Neuronal stem cell (in vitro differentiated cells): ENCODE data around the gene KEAP1.

Experiments used
- DNase-seq: peaks from one replicate; pipeline ENCODE4 v3.0.0-alpha.2; 2013; ENCODE audit warnings: low spot score
- H2AFZ ChIP-seq: one replicate; pipeline ENCODE4 v1.6.1; 2013; ENCODE audit warnings: mild to moderate bottlenecking, low read length, inconsistent platforms
- H2AK5ac ChIP-seq: 2 replicates; pipeline ENCODE4 v1.6.1; 2013; ENCODE audit warnings: low read depth, mild to moderate bottlenecking, inconsistent platforms, low read length, moderate library complexity, mixed read lengths
- H2BK120ac ChIP-seq: 2 replicates; pipeline ENCODE4 v1.6.1; 2013; ENCODE audit warnings: low read depth, mild to moderate bottlenecking, inconsistent platforms, low read length, moderate library complexity, mixed read lengths
- H2BK12ac ChIP-seq: one replicate; pipeline ENCODE4 v1.6.1; 2013; ENCODE audit warnings: low read length, inconsistent platforms
- H2BK15ac ChIP-seq: 2 replicates; pipeline ENCODE4 v1.6.1; 2013; ENCODE audit warnings: mild to moderate bottlenecking, low read length, inconsistent platforms, mixed read lengths
- H2BK5ac ChIP-seq: one replicate; pipeline ENCODE4 v1.6.1; 2013; ENCODE audit warnings: inconsistent platforms, mild to moderate bottlenecking, low read length, moderate library complexity
- H3K14ac ChIP-seq: one replicate; pipeline ENCODE4 v1.6.1; 2013; ENCODE audit warnings: low read length, inconsistent platforms
- H3K18ac ChIP-seq: 2 replicates; pipeline ENCODE4 v1.6.1; 2013; ENCODE audit warnings: low read length, inconsistent platforms
- H3K23ac ChIP-seq: 2 replicates; pipeline ENCODE4 v1.6.1; 2013; ENCODE audit warnings: low read depth, mild to moderate bottlenecking, mixed read lengths, low read length, inconsistent platforms; ENCODE audit not compliant: poor library complexity
- H3K27ac ChIP-seq: replicated peaks from 3 replicates; pipeline ENCODE4 v1.5.1; 2013; ENCODE audit warnings: low read length, inconsistent platforms
- H3K27me3 ChIP-seq, 3 experiments: 2 replicates each; pipeline ENCODE4 v1.6.1; 2013; ENCODE audit warnings: low read length in 3 of 3, mild to moderate bottlenecking in 2 of 3, inconsistent platforms in 1 of 3, low read depth in 1 of 3, mixed read lengths in 1 of 3, moderate library complexity in 1 of 3; ENCODE audit not compliant: control insufficient read depth in 3 of 3, insufficient read depth in 3 of 3
- H3K36me3 ChIP-seq, 2 donors: replicated peaks in 1 of 2; 2 replicates each; pipeline ENCODE4 v1.6.1; 2013; ENCODE audit warnings: low read length in 2 of 2; ENCODE audit not compliant: control insufficient read depth in 2 of 2, insufficient read depth in 2 of 2
- H3K4ac ChIP-seq: 2 replicates; pipeline ENCODE4 v1.6.1; 2013; ENCODE audit warnings: inconsistent platforms, mild to moderate bottlenecking, low read length, moderate library complexity
- H3K4me1 ChIP-seq, 2 donors: 1 replicate in 1 of 2; 2 replicates in 1 of 2; pipeline ENCODE4 v1.6.1; 2013; ENCODE audit warnings: low read length in 2 of 2, low read depth in 1 of 2; ENCODE audit not compliant: control insufficient read depth in 2 of 2, insufficient read depth in 1 of 2
- H3K4me2 ChIP-seq: one replicate; pipeline ENCODE4 v1.6.1; 2013; ENCODE audit warnings: mild to moderate bottlenecking, low read length, inconsistent platforms; ENCODE audit not compliant: insufficient read depth, poor library complexity, severe bottlenecking
- H3K4me3 ChIP-seq, 2 donors: 2 replicates each; pipeline ENCODE4 v1.5.1; 2013; ENCODE audit warnings: low read length in 2 of 2, mild to moderate bottlenecking in 2 of 2, inconsistent platforms in 1 of 2, moderate library complexity in 1 of 2
- H3K79me1 ChIP-seq: one replicate; pipeline ENCODE4 v1.6.1; 2013; ENCODE audit warnings: low read depth, mild to moderate bottlenecking, inconsistent platforms, low read length, moderate library complexity
- H3K9ac ChIP-seq: one replicate; pipeline ENCODE4 v1.6.1; 2013; ENCODE audit warnings: mild to moderate bottlenecking, low read depth, low read length, inconsistent platforms; ENCODE audit not compliant: poor library complexity
- H3K9me3 ChIP-seq, 2 donors: replicated peaks in 1 of 2; 2 replicates each; pipeline versions ENCODE3 to v1.6.1; 2013; ENCODE audit warnings: low read length in 2 of 2, mild to moderate bottlenecking in 2 of 2, inconsistent platforms in 1 of 2, low read depth in 1 of 2, mixed read lengths in 1 of 2, moderate library complexity in 1 of 2; ENCODE audit not compliant: control insufficient read depth in 2 of 2, insufficient read depth in 1 of 2
- H4K8ac ChIP-seq: one replicate; pipeline ENCODE4 v1.6.1; 2013; ENCODE audit warnings: low read depth, mild to moderate bottlenecking, inconsistent platforms, low read length, moderate library complexity
- H4K91ac ChIP-seq: one replicate; pipeline ENCODE4 v1.6.1; 2013; ENCODE audit warnings: low read length, low read depth, mild to moderate bottlenecking, inconsistent platforms; ENCODE audit not compliant: poor library complexity
- WGBS, 2 donors: extraction: QIAGEN DNeasy Blood & Tissue Kit; methylation state at CpG; one replicate each; pipeline ENCODE4 v1.1.7; 2013; ENCODE audit warnings: missing lambda C conversion rate in 2 of 2, mixed read lengths in 1 of 2; ENCODE audit not compliant: insufficient read length in 2 of 2, insufficient replicate concordance in 1 of 2; ENCODE audit errors: extremely low coverage in 2 of 2; 5-methylcytosine and 5-hydroxymethylcytosine counted together

KEAP1 gene

DNA sequence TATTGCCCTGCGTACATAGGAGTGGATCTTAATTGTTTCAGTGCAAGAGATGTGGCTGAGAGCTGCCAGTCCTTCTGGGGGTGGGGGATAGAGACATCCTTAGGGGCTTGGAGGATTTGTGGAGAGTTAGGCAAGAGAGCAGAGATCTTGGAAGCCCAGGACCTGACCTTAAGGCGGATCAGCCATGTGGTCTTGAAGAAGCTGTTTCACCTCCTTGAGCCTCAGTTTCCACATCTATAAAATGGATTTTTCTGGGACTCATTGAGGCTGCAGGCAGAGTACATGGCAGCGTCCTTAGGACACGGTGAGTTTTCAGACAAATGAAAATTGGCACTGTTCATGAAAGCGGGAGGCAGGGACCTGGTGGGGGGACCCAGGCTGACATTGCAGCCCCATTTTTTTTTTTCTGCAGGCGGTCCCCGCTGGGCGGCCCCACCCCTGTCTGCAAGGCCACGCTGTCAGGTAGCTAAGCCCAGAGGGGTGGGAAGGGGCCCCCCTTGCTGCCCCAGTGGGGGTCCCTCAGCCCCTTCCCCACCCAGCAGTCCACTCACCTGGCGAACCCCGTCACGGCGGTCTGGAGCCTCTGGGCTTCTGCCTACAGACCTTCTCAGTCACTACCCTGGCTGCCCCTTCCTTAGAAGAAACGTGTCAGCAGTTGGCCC is 52.8 kb downstream of the KEAP1 start:
- Histone ChIP-seq H2AFZ (no peak overlapping the region), H3K4me2 (no peak overlapping the region), H2AK5ac (peak overlapping the region; percentile 77), H2BK120ac (no peak overlapping the region), H3K4me1 (peaks cover 15 to 19% of the 10 kb centered on the region in 2 donors), H4K91ac (no peak overlapping the region), H2BK12ac (no peak overlapping the region), H3K4me3 (no peak overlapping the region), H3K36me3 (no peaks in the 10 kb centered on the region), H3K18ac (no peak overlapping the region), H2BK5ac (no peak overlapping the region), H3K4ac (no peak overlapping the region), H3K79me1 (no peaks in the 10 kb centered on the region), H3K14ac (no peak overlapping the region), H3K9me3 (no peaks in the 10 kb centered on the region), H3K27me3 (no peaks in the 10 kb centered on the region), H4K8ac (no peak overlapping the region), H3K23ac (no peak overlapping the region), H3K27ac (no peak overlapping the region), H3K9ac (no peak overlapping the region), H2BK15ac (no peak overlapping the region)
- no peak for DNase-seq
- WGBS, 2 donors, result no CpG with 5 or more reads among the region's 14 CpGs

- Histone ChIP-seq H3K27ac (no peak overlapping the region), H3K27me3 (no peaks in the 10 kb centered on the region), H3K4me1 (peaks cover 8 to 11% of the 10 kb centered on the region in 2 donors), H3K79me1 (no peaks in the 10 kb centered on the region), H3K14ac (no peak overlapping the region), H2BK12ac (no peak overlapping the region), H3K36me3 (no peaks in the 10 kb centered on the region), H2BK5ac (no peak overlapping the region), H3K9ac (no peak overlapping the region), H2AK5ac (peak overlapping the region; percentile 76), H3K9me3 (no peaks in the 10 kb centered on the region), H4K8ac (no peak overlapping the region), H2BK120ac (no peak overlapping the region), H4K91ac (no peak overlapping the region), H3K4ac (no peak overlapping the region), H2AFZ (no peak overlapping the region), H3K23ac (no peak overlapping the region), H3K4me2 (no peak overlapping the region), H2BK15ac (no peak overlapping the region), H3K4me3 (no peak overlapping the region), H3K18ac (no peak overlapping the region)
- no peak for DNase-seq
- WGBS, 2 donors, result no CpG with 5 or more reads among the region's 7 CpGs
Measured at GRCh38 chr19:10449037-10449436, 54.1 kb downstream of the KEAP1 start.

- Histone ChIP-seq H2BK12ac (no peak overlapping the region), H2BK15ac (no peak overlapping the region), H3K23ac (no peak overlapping the region), H2AFZ (no peak overlapping the region), H3K4ac (no peak overlapping the region), H3K27me3 (no peaks in the 10 kb centered on the region), H2BK120ac (no peak overlapping the region), H4K91ac (no peak overlapping the region), H3K9ac (no peak overlapping the region), H3K18ac (no peak overlapping the region), H3K79me1 (no peaks in the 10 kb centered on the region), H4K8ac (no peak overlapping the region), H3K9me3 (no peaks in the 10 kb centered on the region), H3K36me3 (no peaks in the 10 kb centered on the region), H3K27ac (no peak overlapping the region), H3K4me1 (no peaks in the 10 kb centered on the region), H2BK5ac (no peak overlapping the region), H2AK5ac (no peak overlapping the region), H3K4me2 (no peak overlapping the region), H3K14ac (no peak overlapping the region), H3K4me3 (no peak overlapping the region)
- DNase-seq, result no peak
- no CpG with 5 or more reads among the region's 3 CpGs for whole genome bisulfite sequencing, 2 donors
Measured at GRCh38 chr19:10442698-10443097, 60.5 kb downstream of the KEAP1 start.

GRCh38 chr19:10439588-10439987 is 63.6 kb downstream of the KEAP1 start:
- H3K4me2 ChIP-seq, result no peak overlapping the region
- H4K8ac ChIP-seq, result no peak overlapping the region
- no peak overlapping the region for H2BK12ac ChIP-seq
- H3K27me3 ChIP-seq, result no peaks in the 10 kb centered on the region
- no peak overlapping the region for H2BK15ac ChIP-seq
- H4K91ac ChIP-seq, result no peak overlapping the region
- H3K9me3 ChIP-seq, result no peaks in the 10 kb centered on the region
- no peak overlapping the region for H3K27ac ChIP-seq
- H3K4me3 ChIP-seq, result no peak overlapping the region
- WGBS, 2 donors, result no CpG with 5 or more reads among the region's 5 CpGs
- H2BK120ac ChIP-seq, result no peak overlapping the region
- H3K4ac ChIP-seq, result no peak overlapping the region
- no peak overlapping the region for H3K14ac ChIP-seq
- no peak overlapping the region for H2AK5ac ChIP-seq
- H3K23ac ChIP-seq, result no peak overlapping the region
- no peaks in the 10 kb centered on the region for H3K36me3 ChIP-seq
- H2BK5ac ChIP-seq, result no peak overlapping the region
- H3K18ac ChIP-seq, result no peak overlapping the region
- no peaks in the 10 kb centered on the region for H3K79me1 ChIP-seq
- no peak overlapping the region for H2AFZ ChIP-seq
- no peak for DNase-seq
- H3K4me1 ChIP-seq, result no peaks in the 10 kb centered on the region
- no peak overlapping the region for H3K9ac ChIP-seq
